Right cardiac atrium (tissue), 5 donors: ENCODE data around the gene RTTN. TPM values are rescaled to one million over a fixed set of nuclear protein-coding genes. Genes with fewer than 3 reads are reported as not detected.
"Not testable (repeated sequence)": the region's sequence is repeated elsewhere in the genome, so short reads cannot be mapped to it uniquely, and the experiment has no call there.

Source experiments
- ATAC-seq, 2 donors: fragments of 200-7000 bp; cut with Tn5 transposase; one replicate each; pipeline versions ENCODE4 v1.8.0 to v1.9.1; 2020; ENCODE audit warnings: moderate library complexity in 2 of 2, mild to moderate bottlenecking in 1 of 2
- DNase-seq, 3 donors: peaks; one replicate each; pipeline ENCODE4 v3.0.0-alpha.2; 2020
- H3K27ac ChIP-seq: one replicate; pipeline ENCODE4 v1.5.1; 2013; ENCODE audit warnings: mild to moderate bottlenecking, low read length, control low read depth, moderate library complexity
- H3K27me3 ChIP-seq: one replicate; pipeline ENCODE4 v1.6.1; 2013; ENCODE audit not compliant: control insufficient read depth, insufficient read depth
- H3K4me1 ChIP-seq: one replicate; pipeline ENCODE4 v1.6.1; 2013; ENCODE audit warnings: low read length; ENCODE audit not compliant: control insufficient read depth, insufficient read depth
- H3K4me3 ChIP-seq: one replicate; pipeline ENCODE4 v1.5.1; 2013; ENCODE audit warnings: low read length, control low read depth
- H3K9me3 ChIP-seq: one replicate; pipeline ENCODE4 v1.6.1; 2013; ENCODE audit warnings: low read length; ENCODE audit not compliant: control insufficient read depth
- WGBS: extraction: QIAGEN DNeasy Blood & Tissue Kit; methylation state at CpG from one replicate; pipeline ENCODE4 v1.1.7; 2013; 5-methylcytosine and 5-hydroxymethylcytosine counted together
- intact Hi-C, 4 donors: fragments of 100-400 bp; cut with DNase I; formaldehyde crosslinking; loops; one replicate each; pipeline versions ENCODE4 v1.11.0 to v1.14.0; 2022 to 2023
- polyA plus RNA-seq: library from polyadenylated mRNA; stranded (reverse); fragments of 200-250 nt; gene quantifications from one replicate; pipeline ENCODE4 v1.2.3, GENCODE V29; 2013
- total RNA-seq, 4 donors: library from RNA; stranded (reverse); fragmentation: NEBNext Ultra II Directional; extraction: Animal tissue kit (Norgen Biotek cat#: 25700); gene quantifications; one replicate each; pipeline ENCODE4 v1.2.1, GENCODE V29; 2021
- donor health status: healthy with polysubstance abuse.
- donor health status: DM: no; HTN: yes; CAD: no.
- donor health status: DM: no; HTN: no; CAD: no.
- donor health status: DM: no; HTN: yes; CAD: no; lungs with severe emphysema.
- donor health status: DM: yes; HTN: yes; CAD: no.

Gene RTTN
- total and polyA plus RNA-seq, 5 donors, result 3.8 to 7.9 (median 6.9) TPM

GRCh38 chr18:69981948-69982347, 223.5 kb downstream of the RTTN start:
- no peak overlapping the region for H3K27ac ChIP-seq
- no peak for DNase-seq
- no peaks in the 10 kb centered on the region for H3K27me3 ChIP-seq
- no peak overlapping the region for H3K4me3 ChIP-seq
- no peaks in the 10 kb centered on the region for H3K9me3 ChIP-seq
- intact Hi-C loops, result no loop called here
- ATAC-seq, result no peak
- WGBS, result 83% methylated on average over 2 of the region's 2 CpGs
- no peaks in the 10 kb centered on the region for H3K4me1 ChIP-seq

GRCh38 chr18:69980982-69981804, 224.3 kb downstream of the RTTN start:
- H3K4me3 ChIP-seq, result no peak overlapping the region
- H3K4me1 ChIP-seq, result no peaks in the 10 kb centered on the region
- ATAC-seq, result no peak
- DNase-seq, result no peak
- H3K9me3 ChIP-seq, result no peaks in the 10 kb centered on the region
- intact Hi-C loops, result no loop called here
- WGBS, result 54% methylated on average over 3 of the region's 3 CpGs
- no peak overlapping the region for H3K27ac ChIP-seq
- H3K27me3 ChIP-seq, result no peaks in the 10 kb centered on the region

- WGBS, result 43% methylated on average over 4 of the region's 4 CpGs
- Histone ChIP-seq H3K4me1 (no peaks in the 10 kb centered on the region), H3K27ac (no peak overlapping the region), H3K4me3 (no peak overlapping the region), H3K9me3 (no peaks in the 10 kb centered on the region), H3K27me3 (no peaks in the 10 kb centered on the region)
- intact Hi-C loops, result no loop called here
- ATAC-seq (no peak), DNase-seq (no peak)
Measured at GRCh38 chr18:69980509-69980908, 225.0 kb downstream of the RTTN start.

GRCh38 chr18:69978732-69979715, 226.5 kb downstream of the RTTN start:
- Histone ChIP-seq H3K9me3 (no peaks in the 10 kb centered on the region), H3K27ac (no peak overlapping the region), H3K27me3 (no peaks in the 10 kb centered on the region), H3K4me3 (no peak overlapping the region), H3K4me1 (no peaks in the 10 kb centered on the region)
- intact Hi-C loops, result no loop called here
- DNase-seq (no peak), ATAC-seq (no peak)
- 86% methylated on average over 13 of the region's 13 CpGs for WGBS

GRCh38 chr18:69975294-69975693, 230.2 kb downstream of the RTTN start:
- intact Hi-C loops, H3K4me3 ChIP-seq, H3K27me3 ChIP-seq, H3K9me3 ChIP-seq, ATAC-seq, H3K4me1 ChIP-seq, H3K27ac ChIP-seq, DNase-seq: not testable (repeated sequence)
- 91% methylated on average over 4 of the region's 4 CpGs for WGBS

GRCh38 chr18:69974365-69974764, 231.1 kb downstream of the RTTN start:
- Histone ChIP-seq H3K4me1 (no peaks in the 10 kb centered on the region), H3K27me3 (no peaks in the 10 kb centered on the region), H3K4me3 (no peak overlapping the region), H3K9me3 (no peaks in the 10 kb centered on the region), H3K27ac (no peak overlapping the region)
- ATAC-seq (no peak), DNase-seq (no peak)
- intact Hi-C loops, result no loop called here
- WGBS, result 94% methylated on average over 1 of the region's 1 CpG

GRCh38 chr18:69969491-69969890, 236.0 kb downstream of the RTTN start:
- WGBS, result 90% methylated on average over 2 of the region's 2 CpGs
- intact Hi-C loops, result no loop called here
- no peaks in the 10 kb centered on the region for H3K4me1 ChIP-seq
- no peak overlapping the region for H3K27ac ChIP-seq
- DNase-seq (no peak), ATAC-seq (no peak)
- no peak overlapping the region for H3K4me3 ChIP-seq
- no peaks in the 10 kb centered on the region for H3K9me3 ChIP-seq
- H3K27me3 ChIP-seq, result no peaks in the 10 kb centered on the region

- ATAC-seq (no peak), DNase-seq (no peak)
- WGBS, result 91% methylated on average over 8 of the region's 8 CpGs
- no peak overlapping the region for H3K4me3 ChIP-seq
- intact Hi-C loops, result no loop called here
- H3K27me3 ChIP-seq, result no peaks in the 10 kb centered on the region
- H3K27ac ChIP-seq, result no peak overlapping the region
- no peaks in the 10 kb centered on the region for H3K4me1 ChIP-seq
- no peaks in the 10 kb centered on the region for H3K9me3 ChIP-seq
Measured at GRCh38 chr18:69968039-69968438, 237.4 kb downstream of the RTTN start.

- intact Hi-C loops, result no loop called here
- Histone ChIP-seq H3K4me3 (no peak overlapping the region), H3K27ac (no peak overlapping the region), H3K27me3 (no peaks in the 10 kb centered on the region), H3K4me1 (no peaks in the 10 kb centered on the region), H3K9me3 (no peaks in the 10 kb centered on the region)
- 96% methylated on average over 4 of the region's 4 CpGs for WGBS
- no peak for DNase-seq
- ATAC-seq, result no peak
Measured at GRCh38 chr18:69963196-69963595, 242.3 kb downstream of the RTTN start.

- H3K4me3 ChIP-seq, result no peak overlapping the region
- no peak for DNase-seq
- ATAC-seq, result no peak
- 87% methylated on average over 3 of the region's 3 CpGs for WGBS
- no peaks in the 10 kb centered on the region for H3K4me1 ChIP-seq
- no peaks in the 10 kb centered on the region for H3K9me3 ChIP-seq
- intact Hi-C loops, result no loop called here
- H3K27ac ChIP-seq, result no peak overlapping the region
- H3K27me3 ChIP-seq, result no peaks in the 10 kb centered on the region
Measured at GRCh38 chr18:69961718-69962117, 243.8 kb downstream of the RTTN start.

- no peak for DNase-seq
- ATAC-seq, result no peak
- intact Hi-C loops, result no loop called here
Measured at GRCh38 chr18:69958422-69958821, 247.1 kb downstream of the RTTN start.

More at GRCh38 chr18:69958422-69958821, 247.1 kb downstream of the RTTN start:
- no peak overlapping the region for H3K27ac ChIP-seq
- 83% methylated on average over 5 of the region's 5 CpGs for WGBS
- H3K27me3 ChIP-seq, result no peaks in the 10 kb centered on the region
- no peak overlapping the region for H3K4me3 ChIP-seq
- no peaks in the 10 kb centered on the region for H3K9me3 ChIP-seq
- no peaks in the 10 kb centered on the region for H3K4me1 ChIP-seq
